HEK293T (cell line): ENCODE measurements around the gene KCNQ1.

Source experiments
- BHLHE40 ChIP-seq: fragments of 450-650 bp; IDR thresholded peaks from 2 replicates; pipeline ENCODE4 v1.6.1; 2016; ENCODE audit warnings: mild to moderate bottlenecking, moderate library complexity, borderline replicate concordance
- ELF4 ChIP-seq: fragments of 450-650 bp; IDR thresholded peaks from 2 replicates; pipeline ENCODE4 v1.6.1; 2017; ENCODE audit warnings: antibody characterized with exemption
- FOXA1 ChIP-seq: fragments of 450-650 bp; IDR thresholded peaks from 2 replicates; pipeline ENCODE4 v1.6.1; 2016; ENCODE audit warnings: mild to moderate bottlenecking
- FOXK2 ChIP-seq: fragments of 450-650 bp; IDR thresholded peaks from 2 replicates; pipeline ENCODE4 v1.6.1; 2016; ENCODE audit warnings: mild to moderate bottlenecking
- FOXM1 ChIP-seq: fragments of 450-650 bp; IDR thresholded peaks from 2 replicates; pipeline ENCODE4 v1.6.1; 2017; ENCODE audit warnings: mild to moderate bottlenecking, borderline replicate concordance
- L3MBTL2 ChIP-seq: fragments of 450-650 bp; conservative IDR thresholded peaks from 2 replicates; pipeline ENCODE4 v1.6.1; 2016; ENCODE audit warnings: mild to moderate bottlenecking
- LEF1 ChIP-seq: fragments of 450-650 bp; IDR thresholded peaks from 2 replicates; pipeline ENCODE4 v1.6.1; 2017; ENCODE audit warnings: mild to moderate bottlenecking, borderline replicate concordance
- SP1 ChIP-seq: fragments of 450-650 bp; IDR thresholded peaks from 2 replicates; pipeline ENCODE4 v1.6.1; 2017
- SUZ12 ChIP-seq: fragments of 450-650 bp; IDR thresholded peaks from 2 replicates; pipeline ENCODE4 v1.6.1; 2016; ENCODE audit warnings: mild to moderate bottlenecking
- TARDBP ChIP-seq: fragments of 450-650 bp; IDR thresholded peaks from 2 replicates; pipeline ENCODE4 v1.6.1; 2016
- TF ChIP-seq, protein P1 (sequence below): fragments of 450-650 bp; IDR thresholded peaks from 2 replicates; pipeline ENCODE4 v1.6.1; 2016

DNA sequence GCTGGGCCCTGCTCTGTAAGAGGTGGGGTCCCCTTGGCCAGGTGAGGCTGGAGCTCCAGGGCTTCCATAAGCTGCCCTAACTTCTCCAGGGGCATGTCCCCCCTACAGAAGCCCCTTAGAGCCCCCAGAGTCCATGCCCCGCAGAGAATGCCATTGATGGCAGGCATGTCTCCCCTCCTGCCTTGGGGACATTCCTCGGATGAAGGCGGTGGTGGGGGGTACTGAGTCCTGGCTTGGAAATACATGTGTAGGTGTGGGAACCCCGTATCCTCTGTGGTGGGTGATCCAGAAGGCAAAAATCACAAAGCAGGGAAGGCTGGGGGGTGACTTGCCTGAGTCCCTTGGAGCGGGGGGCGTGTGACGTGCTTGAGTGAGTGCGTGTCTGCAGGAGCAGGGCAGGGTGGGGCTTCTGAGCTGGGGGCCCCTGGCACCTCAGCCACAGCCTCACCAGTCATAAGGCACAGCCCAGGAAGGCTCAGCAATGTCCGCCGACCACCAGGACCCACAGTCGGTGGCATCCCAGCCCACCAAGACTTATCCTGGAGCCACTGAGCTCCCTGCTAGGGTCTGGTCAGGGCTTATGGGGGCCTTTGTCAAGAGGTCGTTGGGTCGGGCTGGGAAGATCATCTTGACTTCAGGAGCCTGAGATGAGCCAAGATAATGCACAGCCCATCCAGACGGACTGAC, 324.7 kb downstream of the KCNQ1 start:
- TF ChIP-seq BHLHE40 (no peak), L3MBTL2 (no peak), FOXA1 (no peak), FOXK2 (no peak), TARDBP (no peak), SUZ12 (no peak), SP1 (no peak), FOXM1 (no peak), ELF4 (no peak), LEF1 (no peak)
- TF ChIP-seq, protein P1, sequence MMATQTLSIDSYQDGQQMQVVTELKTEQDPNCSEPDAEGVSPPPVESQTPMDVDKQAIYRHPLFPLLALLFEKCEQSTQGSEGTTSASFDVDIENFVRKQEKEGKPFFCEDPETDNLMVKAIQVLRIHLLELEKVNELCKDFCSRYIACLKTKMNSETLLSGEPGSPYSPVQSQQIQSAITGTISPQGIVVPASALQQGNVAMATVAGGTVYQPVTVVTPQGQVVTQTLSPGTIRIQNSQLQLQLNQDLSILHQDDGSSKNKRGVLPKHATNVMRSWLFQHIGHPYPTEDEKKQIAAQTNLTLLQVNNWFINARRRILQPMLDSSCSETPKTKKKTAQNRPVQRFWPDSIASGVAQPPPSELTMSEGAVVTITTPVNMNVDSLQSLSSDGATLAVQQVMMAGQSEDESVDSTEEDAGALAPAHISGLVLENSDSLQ, result no peak
